ENCODE results near the gene ZNF470. TPM values are rescaled to one million over a fixed set of nuclear protein-coding genes. Genes with fewer than 3 reads are reported as not detected.

Gene ZNF470
- total RNA-seq, 2 experiments from 2014 or later = 4.8 to 6.4 TPM

DNA sequence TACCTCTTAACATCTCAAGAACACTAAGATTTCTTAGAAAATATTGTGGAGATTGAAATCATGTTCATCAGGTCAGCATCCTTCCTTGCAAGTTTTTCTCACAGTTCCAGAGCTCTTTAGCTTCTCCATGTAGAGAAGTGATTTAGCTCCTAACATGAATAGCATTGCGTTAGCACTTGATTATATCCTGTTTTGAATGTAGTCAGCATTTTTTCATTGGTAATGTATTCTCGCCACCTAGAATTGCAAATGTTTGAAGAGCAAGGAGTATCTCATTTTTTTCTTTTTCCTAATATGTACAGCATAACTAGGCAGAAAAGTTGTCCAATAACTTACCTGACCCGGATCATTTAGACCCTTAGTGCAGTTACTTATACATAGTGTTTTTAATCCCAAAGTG, 6.6 kb downstream of the ZNF470 start:
- ChIA-PET POLR2A (interaction anchor here (0.6 kb wide), 1 partner anchor 531 kb away, joined by 4 read pairs; no protein-coding TSS in a partner anchor), CTCF (no interaction called here)
- Mint-ChIP-seq H3K9me3 (ENCODE audit: insufficient read depth) (peaks cover 52% of the 10 kb centered on the region), H3K4me1 (ENCODE audit: low read depth) (peaks cover 2% of the 10 kb centered on the region), H3K27me3 (ENCODE audit: low read depth) (no peaks in the 10 kb centered on the region), H3K4me3 (no peak overlapping the region), H3K27ac (no peak overlapping the region), H3K36me3 (ENCODE audit: low read depth) (peaks cover 75% of the 10 kb centered on the region)
- ATAC-seq = no peak
- DNase-seq = no peak

DNA sequence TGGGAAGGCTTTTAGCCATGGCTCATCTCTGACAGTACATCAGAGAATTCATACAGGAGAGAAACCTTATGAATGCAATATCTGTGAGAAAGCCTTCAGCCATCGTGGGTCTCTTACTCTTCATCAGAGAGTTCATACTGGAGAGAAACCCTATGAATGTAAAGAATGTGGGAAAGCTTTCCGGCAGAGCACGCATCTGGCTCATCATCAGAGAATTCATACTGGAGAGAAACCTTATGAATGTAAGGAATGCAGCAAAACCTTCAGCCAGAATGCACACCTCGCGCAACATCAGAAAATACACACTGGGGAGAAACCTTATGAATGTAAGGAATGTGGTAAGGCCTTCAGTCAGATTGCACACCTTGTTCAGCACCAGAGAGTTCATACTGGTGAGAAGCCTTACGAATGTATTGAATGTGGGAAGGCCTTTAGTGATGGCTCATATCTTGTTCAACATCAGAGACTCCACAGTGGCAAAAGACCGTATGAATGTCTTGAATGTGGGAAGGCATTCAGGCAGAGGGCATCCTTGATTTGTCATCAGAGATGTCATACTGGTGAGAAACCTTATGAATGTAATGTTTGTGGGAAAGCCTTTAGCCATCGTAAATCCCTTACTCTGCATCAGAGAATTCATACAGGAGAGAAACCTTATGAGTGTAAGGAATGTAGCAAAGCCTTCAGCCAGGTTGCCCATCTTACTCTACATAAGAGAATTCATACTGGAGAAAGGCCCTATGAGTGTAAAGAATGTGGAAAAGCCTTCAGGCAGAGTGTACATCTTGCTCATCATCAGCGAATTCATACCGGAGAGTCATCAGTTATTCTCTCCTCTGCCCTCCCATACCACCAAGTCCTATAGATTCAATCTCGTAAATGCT, 10.7 kb downstream of the ZNF470 start:
- H3K4me3 Mint-ChIP-seq = no peak overlapping the region
- no peaks in the 10 kb centered on the region for H3K27me3 Mint-ChIP-seq (ENCODE audit: low read depth)
- peaks cover 59% of the 10 kb centered on the region for H3K9me3 Mint-ChIP-seq (ENCODE audit: insufficient read depth)

DNA sequence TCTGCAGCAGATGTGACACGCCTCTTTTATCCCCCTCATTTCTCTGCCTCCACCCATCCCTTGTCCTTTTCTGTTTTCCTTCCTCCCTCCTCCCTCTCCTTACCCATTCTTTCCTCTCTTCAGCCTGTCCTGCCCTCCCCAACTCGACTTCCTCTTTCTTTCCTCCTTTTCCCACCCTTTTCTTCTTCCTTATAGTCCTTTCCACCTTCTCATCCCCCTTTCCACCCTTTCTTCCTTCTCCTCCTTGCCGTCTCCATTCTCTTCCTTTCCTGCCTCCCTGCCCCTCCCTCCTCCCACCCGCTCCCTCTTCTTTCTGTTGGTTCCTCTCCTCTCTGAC, 27.1 kb downstream of the ZNF470 start:
- no peak for DNase-seq
- POLR2A ChIA-PET = no interaction called here

More for the DNA sequence above, 10.7 kb downstream of the ZNF470 start:
- peaks cover 50% of the 10 kb centered on the region for H3K36me3 Mint-ChIP-seq (ENCODE audit: low read depth)
- ChIA-PET CTCF (no interaction called here), POLR2A (no interaction called here)
- DNase-seq = no peak
- no peak overlapping the region for H3K27ac Mint-ChIP-seq
- H3K4me1 Mint-ChIP-seq (ENCODE audit: low read depth) = no peaks in the 10 kb centered on the region
- no peak for ATAC-seq

DNA sequence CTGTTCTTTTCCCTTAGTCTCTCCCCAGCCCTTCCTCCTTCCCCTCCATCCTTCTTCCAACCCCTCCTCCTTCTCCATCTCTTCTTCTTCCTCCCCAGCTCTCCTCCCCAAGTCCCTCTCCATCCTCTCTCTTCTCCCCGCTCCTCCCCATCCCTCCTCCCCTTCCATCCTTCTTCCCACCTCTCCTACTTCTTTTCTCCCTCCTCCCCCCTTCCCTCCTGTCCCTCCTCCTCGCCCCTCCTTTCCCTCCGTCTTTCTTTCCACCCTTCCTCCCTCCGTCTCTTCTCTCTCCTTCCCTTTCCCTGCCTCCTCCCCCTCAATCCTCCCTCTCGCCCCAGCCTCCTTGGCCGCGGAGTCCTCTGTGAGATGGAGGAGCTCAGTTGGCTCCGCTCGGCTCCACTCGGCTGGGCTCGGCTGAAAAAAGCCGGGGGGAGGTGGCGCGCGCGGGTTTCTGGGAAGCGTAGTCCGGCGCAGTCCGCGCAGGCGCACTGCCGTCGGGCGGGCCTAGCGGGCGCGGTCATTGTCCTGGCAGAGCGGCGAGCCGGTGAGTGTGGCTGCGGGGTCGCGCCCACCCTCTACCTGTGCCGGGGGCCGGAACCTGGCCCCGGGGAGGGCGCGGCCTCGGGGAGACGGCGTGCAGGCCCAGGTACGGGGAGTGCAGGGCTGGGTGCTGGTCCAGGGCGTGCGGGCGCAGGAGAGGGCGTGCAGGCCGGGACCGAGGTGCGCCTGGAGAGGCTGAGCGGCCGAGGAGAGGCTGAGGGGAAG, 27.7 kb downstream of the ZNF470 start, which contains the start of gene ZNF71:
Gene ZNF71 (plus strand): TSS at position 520 of the 765 bp plus-strand sequence. CDS start 6,257 bp downstream, outside the sequence.
- peak within 1 kb of the TSS; percentile 86 for H3K4me3 Mint-ChIP-seq
- peaks cover 14% of the 10 kb centered on the region for H3K4me1 Mint-ChIP-seq (ENCODE audit: low read depth)
- ChIA-PET POLR2A (interaction anchor here (0.6 to 0.7 kb wide), 3 partner anchors 13 to 57 kb away, joined by 3 to 4 read pairs (median 3); partner anchors contain the start of gene ZNF470), CTCF (no interaction called here)
- peak within 1 kb of the TSS; percentile 91 for H3K27ac Mint-ChIP-seq
- H3K36me3 Mint-ChIP-seq (ENCODE audit: low read depth) = peaks cover 36% of the 10 kb centered on the region
- peak; percentile 93 for DNase-seq
- H3K9me3 Mint-ChIP-seq (ENCODE audit: insufficient read depth) = peaks cover 24% of the 10 kb centered on the region
- peak; percentile 98 for ATAC-seq
- no peaks in the 10 kb centered on the region for H3K27me3 Mint-ChIP-seq (ENCODE audit: low read depth)

More for the DNA sequence above, 27.1 kb downstream of the ZNF470 start:
- CTCF ChIA-PET = no interaction called here
- peaks cover 32% of the 10 kb centered on the region for H3K36me3 Mint-ChIP-seq (ENCODE audit: low read depth)
- H3K4me3 Mint-ChIP-seq = peak overlapping the region; percentile 86
- no peak for ATAC-seq
- no peaks in the 10 kb centered on the region for H3K27me3 Mint-ChIP-seq (ENCODE audit: low read depth)
- H3K27ac Mint-ChIP-seq = peak overlapping the region; percentile 91
- H3K9me3 Mint-ChIP-seq (ENCODE audit: insufficient read depth) = peaks cover 24% of the 10 kb centered on the region
- H3K4me1 Mint-ChIP-seq (ENCODE audit: low read depth) = peaks cover 14% of the 10 kb centered on the region

DNA sequence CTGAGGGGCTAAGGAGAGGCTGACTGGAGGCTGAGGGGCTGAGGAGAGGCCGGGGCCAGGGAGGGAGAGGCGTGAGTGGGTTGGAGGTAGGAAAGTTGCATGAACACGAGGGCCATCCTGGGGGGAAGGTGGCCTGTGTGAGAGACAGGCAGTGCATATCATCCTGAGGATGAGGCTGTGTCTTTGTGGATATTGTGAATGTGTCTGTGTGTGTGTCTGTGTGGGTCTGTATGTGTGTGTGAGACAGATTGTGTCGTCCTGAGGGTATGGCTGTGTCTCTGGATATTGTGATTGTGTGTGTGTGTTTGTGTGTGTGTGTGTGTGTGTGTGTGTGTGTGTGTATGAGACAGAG, 28.3 kb downstream of the ZNF470 start:
- Mint-ChIP-seq H3K4me1 (ENCODE audit: low read depth) (peaks cover 14% of the 10 kb centered on the region), H3K36me3 (ENCODE audit: low read depth) (peaks cover 38% of the 10 kb centered on the region), H3K4me3 (peak overlapping the region; percentile 86), H3K27me3 (ENCODE audit: low read depth) (no peaks in the 10 kb centered on the region), H3K27ac (peak overlapping the region; percentile 91), H3K9me3 (ENCODE audit: insufficient read depth) (peaks cover 25% of the 10 kb centered on the region)
- ChIA-PET POLR2A (interaction anchor here (0.6 to 0.7 kb wide), 3 partner anchors 12 to 57 kb away, joined by 3 to 4 read pairs (median 3); partner anchors contain the start of gene ZNF470), CTCF (no interaction called here)
- ATAC-seq (peak; percentile 51), DNase-seq (peak; percentile 22)

DNA sequence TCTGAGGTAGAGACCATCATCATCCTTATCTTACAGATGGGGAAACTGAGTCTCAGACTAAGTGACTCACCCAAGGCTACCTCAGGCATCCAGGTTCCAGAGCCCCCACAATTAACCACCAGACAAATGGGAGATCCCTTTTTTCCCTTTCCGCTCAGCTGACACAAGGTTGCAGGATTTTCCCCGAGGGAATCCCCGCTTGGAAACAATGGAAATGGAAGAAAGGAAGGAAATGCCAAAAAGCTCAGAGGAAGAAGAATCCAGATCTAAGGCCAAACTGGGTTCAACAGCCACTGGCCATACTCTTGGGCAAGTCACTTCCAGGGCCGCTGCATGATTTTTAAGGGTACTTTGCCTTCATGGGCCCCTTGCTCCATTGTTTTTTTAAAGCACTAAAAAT, 29.4 kb downstream of the ZNF470 start:
- DNase-seq (no peak), ATAC-seq (no peak)
- ChIA-PET CTCF (no interaction called here), POLR2A (no interaction called here)
- H3K27ac Mint-ChIP-seq = no peak overlapping the region
- H3K27me3 Mint-ChIP-seq (ENCODE audit: low read depth) = no peaks in the 10 kb centered on the region
- peaks cover 49% of the 10 kb centered on the region for H3K36me3 Mint-ChIP-seq (ENCODE audit: low read depth)
- H3K9me3 Mint-ChIP-seq (ENCODE audit: insufficient read depth) = peaks cover 37% of the 10 kb centered on the region
- peak overlapping the region; percentile 86 for H3K4me3 Mint-ChIP-seq
- H3K4me1 Mint-ChIP-seq (ENCODE audit: low read depth) = peaks cover 14% of the 10 kb centered on the region

DNA sequence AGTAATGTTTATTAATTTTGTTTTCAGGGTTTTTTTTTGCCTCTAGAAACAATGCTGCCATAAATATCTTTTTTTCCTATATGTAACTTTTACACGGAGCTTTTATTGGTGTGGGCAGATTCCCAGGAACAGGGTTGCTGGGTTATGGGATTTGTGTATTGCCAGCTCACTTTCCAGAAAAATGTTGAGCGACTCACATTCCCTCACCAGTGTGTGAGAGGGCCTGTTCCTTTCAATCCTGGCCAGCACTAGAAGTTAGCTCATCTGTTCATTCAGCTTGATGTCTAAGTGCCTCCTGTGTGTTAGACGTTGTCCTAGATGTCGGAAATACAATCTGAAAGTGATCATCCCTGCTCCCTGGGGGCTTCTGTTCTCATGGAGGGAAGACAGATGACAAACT, 30.4 kb downstream of the ZNF470 start:
- Mint-ChIP-seq H3K27ac (no peak overlapping the region), H3K27me3 (ENCODE audit: low read depth) (no peaks in the 10 kb centered on the region), H3K4me3 (no peak overlapping the region), H3K9me3 (ENCODE audit: insufficient read depth) (peaks cover 35% of the 10 kb centered on the region), H3K4me1 (ENCODE audit: low read depth) (peaks cover 14% of the 10 kb centered on the region), H3K36me3 (ENCODE audit: low read depth) (peaks cover 59% of the 10 kb centered on the region)
- no peak for DNase-seq
- ChIA-PET CTCF (no interaction called here), POLR2A (no interaction called here)
- no peak for ATAC-seq

DNA sequence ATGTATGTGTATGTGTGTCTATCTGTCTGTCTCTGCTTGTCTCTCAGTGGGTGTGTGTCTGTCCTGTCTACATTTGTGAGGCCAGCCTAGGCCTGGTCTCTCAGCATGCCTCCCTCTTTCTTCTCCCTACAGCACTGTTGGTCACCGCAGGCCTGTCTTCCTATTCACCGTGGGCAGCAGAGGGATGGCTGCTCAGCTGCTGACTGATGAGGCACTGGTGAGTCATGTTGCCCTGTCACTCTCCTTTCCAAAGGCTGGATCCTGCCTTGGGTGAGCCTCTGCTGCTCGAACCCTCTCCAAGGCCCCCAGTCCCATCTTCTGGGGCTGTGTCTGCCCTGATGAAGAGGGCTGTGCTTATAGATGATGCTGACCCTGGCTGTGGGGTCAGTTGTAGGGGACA, 34.1 kb downstream of the ZNF470 start:
- Mint-ChIP-seq H3K27ac (no peak overlapping the region), H3K4me1 (ENCODE audit: low read depth) (peaks cover under 1% of the 10 kb centered on the region), H3K36me3 (ENCODE audit: low read depth) (peaks cover 70% of the 10 kb centered on the region), H3K4me3 (no peak overlapping the region), H3K9me3 (ENCODE audit: insufficient read depth) (peaks cover 48% of the 10 kb centered on the region), H3K27me3 (ENCODE audit: low read depth) (no peaks in the 10 kb centered on the region)
- ChIA-PET POLR2A (no interaction called here), CTCF (no interaction called here)
- DNase-seq = no peak
- ATAC-seq = no peak

DNA sequence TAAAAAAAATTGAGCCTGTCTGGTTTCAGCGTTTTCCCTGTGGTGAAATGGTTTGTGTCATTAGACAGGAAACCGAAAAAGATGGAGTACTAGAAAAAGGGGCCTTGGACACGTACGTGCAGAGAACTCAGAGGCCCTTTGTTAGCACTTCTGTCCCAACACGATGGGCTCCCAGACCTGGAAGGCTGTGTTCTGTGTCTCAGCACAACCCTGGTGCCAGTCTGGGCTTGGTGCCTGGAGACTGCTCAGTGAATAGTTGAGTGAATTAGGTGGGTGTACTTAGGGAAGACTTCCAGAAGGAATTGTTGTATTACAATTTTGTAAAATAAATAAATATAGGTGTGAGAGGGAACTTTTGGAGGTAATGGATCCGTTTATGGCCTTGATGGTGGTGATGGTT, 36.6 kb downstream of the ZNF470 start:
- Mint-ChIP-seq H3K27ac (no peak overlapping the region), H3K4me1 (ENCODE audit: low read depth) (no peaks in the 10 kb centered on the region), H3K4me3 (no peak overlapping the region), H3K36me3 (ENCODE audit: low read depth) (peaks cover 56% of the 10 kb centered on the region), H3K9me3 (ENCODE audit: insufficient read depth) (peaks cover 52% of the 10 kb centered on the region), H3K27me3 (ENCODE audit: low read depth) (no peaks in the 10 kb centered on the region)
- ChIA-PET POLR2A (no interaction called here), CTCF (no interaction called here)
- DNase-seq (no peak), ATAC-seq (no peak)

DNA sequence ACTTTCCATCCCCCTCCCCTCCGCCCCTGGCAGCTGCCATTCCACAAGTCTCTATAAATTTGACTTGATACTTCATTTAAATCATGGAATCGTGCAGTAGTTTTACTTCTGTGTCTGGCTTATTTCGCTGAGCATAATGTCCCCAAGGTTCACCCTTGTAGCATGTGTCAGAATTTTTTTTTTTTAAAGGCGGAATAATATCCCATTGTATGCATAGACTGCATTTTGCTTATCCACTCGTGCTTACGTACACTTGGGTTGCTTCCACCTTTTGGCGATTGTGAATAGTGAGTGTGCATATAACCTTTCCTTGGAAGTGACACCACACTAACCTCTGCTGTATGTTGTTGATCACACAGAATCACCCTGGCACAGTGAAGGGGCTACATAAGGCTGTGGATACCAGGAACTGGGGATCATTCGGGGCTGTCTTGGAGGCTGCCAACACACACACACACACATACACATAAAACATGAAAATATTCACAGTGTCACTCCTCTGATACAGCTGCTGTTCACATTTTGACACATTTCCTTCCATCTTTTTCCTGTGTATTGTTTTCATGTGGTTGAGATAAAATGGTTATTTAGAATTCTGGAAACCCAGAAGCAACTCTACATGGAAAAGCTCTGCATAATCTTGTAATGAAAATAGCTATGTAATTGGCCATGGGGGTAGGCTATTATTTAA, 41.2 kb downstream of the ZNF470 start:
- ATAC-seq = no peak
- DNase-seq = no peak
- Mint-ChIP-seq H3K27me3 (ENCODE audit: low read depth) (no peaks in the 10 kb centered on the region), H3K4me3 (no peak overlapping the region), H3K9me3 (ENCODE audit: insufficient read depth) (peaks cover 57% of the 10 kb centered on the region), H3K4me1 (ENCODE audit: low read depth) (no peaks in the 10 kb centered on the region), H3K27ac (no peak overlapping the region), H3K36me3 (ENCODE audit: low read depth) (peaks cover 48% of the 10 kb centered on the region)
- ChIA-PET CTCF (no interaction called here), POLR2A (no interaction called here)

DNA sequence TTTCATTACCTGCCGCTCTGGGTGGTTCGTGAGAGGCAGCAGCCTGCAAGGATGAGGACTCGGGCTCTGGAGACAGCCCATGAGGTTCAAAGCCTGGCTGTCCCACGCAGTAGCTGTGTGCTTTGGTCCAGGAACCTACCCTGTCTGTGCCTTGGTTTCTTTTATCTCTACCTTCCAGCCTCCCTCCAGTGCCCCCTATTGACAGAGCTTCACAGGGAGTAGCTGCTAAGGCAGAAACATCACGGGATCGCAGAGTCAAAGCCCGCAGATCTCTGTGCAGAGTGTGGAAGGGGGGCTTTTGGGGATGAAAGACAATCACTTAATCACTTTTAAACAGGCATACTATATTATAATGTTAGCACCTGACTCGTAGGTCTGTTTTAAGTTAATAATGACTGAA, 44.0 kb downstream of the ZNF470 start:
- H3K27ac Mint-ChIP-seq = no peak overlapping the region
- POLR2A ChIA-PET = no interaction called here
- CTCF ChIA-PET = no interaction called here
- DNase-seq = no peak
- peaks cover 59% of the 10 kb centered on the region for H3K36me3 Mint-ChIP-seq (ENCODE audit: low read depth)
- peaks cover 66% of the 10 kb centered on the region for H3K9me3 Mint-ChIP-seq (ENCODE audit: insufficient read depth)
- ATAC-seq = no peak
- H3K4me1 Mint-ChIP-seq (ENCODE audit: low read depth) = no peaks in the 10 kb centered on the region
- no peak overlapping the region for H3K4me3 Mint-ChIP-seq
- H3K27me3 Mint-ChIP-seq (ENCODE audit: low read depth) = no peaks in the 10 kb centered on the region

DNA sequence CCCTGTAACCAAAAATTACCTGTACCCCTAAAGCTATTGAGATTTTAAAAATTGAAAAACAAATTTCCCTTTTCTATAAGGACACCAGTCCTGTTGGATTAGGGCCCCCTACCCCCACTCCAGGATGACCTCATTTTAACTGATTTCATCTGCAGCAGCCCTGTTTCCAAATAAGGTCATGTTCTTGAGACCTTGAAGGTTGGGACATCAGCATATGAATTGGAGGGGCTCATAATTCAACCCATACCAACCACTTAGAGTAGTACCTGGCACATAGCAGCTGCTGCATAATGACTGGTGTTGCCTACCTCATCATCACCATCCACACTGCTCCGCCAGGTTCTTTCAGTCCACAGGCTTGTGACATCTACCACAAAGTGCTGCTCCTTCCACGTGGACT, 45.5 kb downstream of the ZNF470 start:
- H3K36me3 Mint-ChIP-seq (ENCODE audit: low read depth) = peaks cover 71% of the 10 kb centered on the region
- no peak for ATAC-seq
- H3K9me3 Mint-ChIP-seq (ENCODE audit: insufficient read depth) = peaks cover 71% of the 10 kb centered on the region

More for the DNA sequence above, 45.5 kb downstream of the ZNF470 start:
- DNase-seq = no peak
- POLR2A ChIA-PET = no interaction called here
- H3K4me1 Mint-ChIP-seq (ENCODE audit: low read depth) = no peaks in the 10 kb centered on the region
- no peaks in the 10 kb centered on the region for H3K27me3 Mint-ChIP-seq (ENCODE audit: low read depth)
- H3K4me3 Mint-ChIP-seq = no peak overlapping the region
- CTCF ChIA-PET = no interaction called here
- no peak overlapping the region for H3K27ac Mint-ChIP-seq
